ENCODE measurements around the gene CALCR. TPM values are rescaled to one million over a fixed set of nuclear protein-coding genes. Genes with fewer than 3 reads are reported as not detected.
"Not testable (repeated sequence)": the region's sequence is repeated elsewhere in the genome, so short reads cannot be mapped to it uniquely, and the experiment has no call there.

The CALCR gene
- total RNA-seq, 1 donor from 2014 or later, result not detected

- H3K4me1 Mint-ChIP-seq (ENCODE audit: low read depth), result no peaks in the 10 kb centered on the region
- H3K36me3 Mint-ChIP-seq (ENCODE audit: low read depth), result no peaks in the 10 kb centered on the region
- H3K4me3 Mint-ChIP-seq (ENCODE audit: low read depth), result no peak overlapping the region
- H3K27ac Mint-ChIP-seq, result no peak overlapping the region
- H3K9me3 Mint-ChIP-seq, result no peaks in the 10 kb centered on the region
- no peak for DNase-seq (ENCODE audit: low spot score)
- intact Hi-C loops (cut with micrococcal nuclease), result loop anchor here (1.0 kb wide), 1 partner anchor 306 kb away; no protein-coding TSS in a partner anchor
- H3K27me3 Mint-ChIP-seq (ENCODE audit: low read depth), result no peaks in the 10 kb centered on the region
Observed at GRCh38 chr7:93551063-93551895, 23.2 kb downstream of the CALCR start.

- H3K27ac Mint-ChIP-seq, result no peak overlapping the region
- no peaks in the 10 kb centered on the region for H3K27me3 Mint-ChIP-seq (ENCODE audit: low read depth)
- H3K4me3 Mint-ChIP-seq (ENCODE audit: low read depth), result no peak overlapping the region
- intact Hi-C loops (cut with micrococcal nuclease), result no loop called here
- no peaks in the 10 kb centered on the region for H3K9me3 Mint-ChIP-seq
- H3K4me1 Mint-ChIP-seq (ENCODE audit: low read depth), result no peaks in the 10 kb centered on the region
- no peaks in the 10 kb centered on the region for H3K36me3 Mint-ChIP-seq (ENCODE audit: low read depth)
- DNase-seq (ENCODE audit: low spot score), result no peak
Observed at GRCh38 chr7:93547716-93548115, 26.8 kb downstream of the CALCR start.

GRCh38 chr7:93544691-93545090, 29.8 kb downstream of the CALCR start:
- no peak for DNase-seq (ENCODE audit: low spot score)
- Mint-ChIP-seq H3K36me3 (ENCODE audit: low read depth) (no peaks in the 10 kb centered on the region), H3K4me3 (ENCODE audit: low read depth) (no peak overlapping the region), H3K4me1 (ENCODE audit: low read depth) (no peaks in the 10 kb centered on the region), H3K27ac (no peak overlapping the region), H3K9me3 (no peaks in the 10 kb centered on the region), H3K27me3 (ENCODE audit: low read depth) (no peaks in the 10 kb centered on the region)
- intact Hi-C loops (cut with micrococcal nuclease), result no loop called here

- Mint-ChIP-seq H3K27ac (no peak overlapping the region), H3K27me3 (ENCODE audit: low read depth) (no peaks in the 10 kb centered on the region), H3K4me1 (ENCODE audit: low read depth) (no peaks in the 10 kb centered on the region), H3K4me3 (ENCODE audit: low read depth) (no peak overlapping the region), H3K9me3 (no peaks in the 10 kb centered on the region), H3K36me3 (ENCODE audit: low read depth) (no peaks in the 10 kb centered on the region)
- DNase-seq (ENCODE audit: low spot score), result no peak
- intact Hi-C loops (cut with micrococcal nuclease), result no loop called here
Observed at GRCh38 chr7:93538061-93538460, 36.5 kb downstream of the CALCR start.

GRCh38 chr7:93535616-93536015, 38.9 kb downstream of the CALCR start:
- intact Hi-C loops (cut with micrococcal nuclease), result no loop called here
- Mint-ChIP-seq H3K4me1 (ENCODE audit: low read depth) (no peaks in the 10 kb centered on the region), H3K9me3 (no peaks in the 10 kb centered on the region), H3K27ac (no peak overlapping the region), H3K4me3 (ENCODE audit: low read depth) (no peak overlapping the region), H3K36me3 (ENCODE audit: low read depth) (no peaks in the 10 kb centered on the region), H3K27me3 (ENCODE audit: low read depth) (no peaks in the 10 kb centered on the region)
- DNase-seq (ENCODE audit: low spot score), result no peak

GRCh38 chr7:93530701-93531100, 43.8 kb downstream of the CALCR start:
- Mint-ChIP-seq H3K27ac (no peak overlapping the region), H3K4me1 (ENCODE audit: low read depth) (no peaks in the 10 kb centered on the region), H3K27me3 (ENCODE audit: low read depth) (no peaks in the 10 kb centered on the region), H3K36me3 (ENCODE audit: low read depth) (no peaks in the 10 kb centered on the region), H3K4me3 (ENCODE audit: low read depth) (no peak overlapping the region), H3K9me3 (no peaks in the 10 kb centered on the region)
- DNase-seq (ENCODE audit: low spot score), result no peak
- intact Hi-C loops (cut with micrococcal nuclease), result no loop called here

GRCh38 chr7:93516834-93517233, 57.7 kb downstream of the CALCR start:
- Mint-ChIP-seq H3K27me3 (ENCODE audit: low read depth) (no peaks in the 10 kb centered on the region), H3K4me3 (ENCODE audit: low read depth) (no peak overlapping the region), H3K36me3 (ENCODE audit: low read depth) (no peaks in the 10 kb centered on the region), H3K4me1 (ENCODE audit: low read depth) (no peaks in the 10 kb centered on the region), H3K27ac (no peak overlapping the region), H3K9me3 (no peaks in the 10 kb centered on the region)
- DNase-seq (ENCODE audit: low spot score), result no peak
- intact Hi-C loops (cut with micrococcal nuclease), result no loop called here

GRCh38 chr7:93515144-93515543, 59.4 kb downstream of the CALCR start:
- Mint-ChIP-seq H3K36me3 (ENCODE audit: low read depth) (no peaks in the 10 kb centered on the region), H3K4me1 (ENCODE audit: low read depth) (no peaks in the 10 kb centered on the region), H3K4me3 (ENCODE audit: low read depth) (no peak overlapping the region), H3K9me3 (no peaks in the 10 kb centered on the region), H3K27ac (no peak overlapping the region), H3K27me3 (ENCODE audit: low read depth) (no peaks in the 10 kb centered on the region)
- DNase-seq (ENCODE audit: low spot score), result no peak
- intact Hi-C loops (cut with micrococcal nuclease), result no loop called here

- no peak overlapping the region for H3K27ac Mint-ChIP-seq
- DNase-seq (ENCODE audit: low spot score), result no peak
- no peaks in the 10 kb centered on the region for H3K4me1 Mint-ChIP-seq (ENCODE audit: low read depth)
- intact Hi-C loops (cut with micrococcal nuclease), result no loop called here
- no peaks in the 10 kb centered on the region for H3K27me3 Mint-ChIP-seq (ENCODE audit: low read depth)
- H3K4me3 Mint-ChIP-seq (ENCODE audit: low read depth), result no peak overlapping the region
- H3K36me3 Mint-ChIP-seq (ENCODE audit: low read depth), result no peaks in the 10 kb centered on the region
- H3K9me3 Mint-ChIP-seq, result no peaks in the 10 kb centered on the region
Observed at GRCh38 chr7:93509303-93509702, 65.2 kb downstream of the CALCR start.

- Mint-ChIP-seq H3K27ac (no peak overlapping the region), H3K4me1 (ENCODE audit: low read depth) (no peaks in the 10 kb centered on the region), H3K36me3 (ENCODE audit: low read depth) (no peaks in the 10 kb centered on the region), H3K27me3 (ENCODE audit: low read depth) (no peaks in the 10 kb centered on the region), H3K9me3 (no peaks in the 10 kb centered on the region), H3K4me3 (ENCODE audit: low read depth) (no peak overlapping the region)
- DNase-seq (ENCODE audit: low spot score), result no peak
- intact Hi-C loops (cut with micrococcal nuclease), result no loop called here
Observed at GRCh38 chr7:93503088-93503487, 71.4 kb downstream of the CALCR start.

- H3K4me1 Mint-ChIP-seq (ENCODE audit: low read depth); intact Hi-C loops (cut with micrococcal nuclease); H3K36me3 Mint-ChIP-seq (ENCODE audit: low read depth): not testable (repeated sequence)
Observed at GRCh38 chr7:93491860-93492259, 82.7 kb downstream of the CALCR start.

GRCh38 chr7:93476491-93477344, 97.8 kb downstream of the CALCR start:
- H3K27me3 Mint-ChIP-seq (ENCODE audit: low read depth), result no peaks in the 10 kb centered on the region
- no peaks in the 10 kb centered on the region for H3K4me1 Mint-ChIP-seq (ENCODE audit: low read depth)
- intact Hi-C loops (cut with micrococcal nuclease), result no loop called here
- no peaks in the 10 kb centered on the region for H3K36me3 Mint-ChIP-seq (ENCODE audit: low read depth)
- H3K27ac Mint-ChIP-seq, result no peak overlapping the region
- H3K9me3 Mint-ChIP-seq, result no peaks in the 10 kb centered on the region
- no peak for DNase-seq (ENCODE audit: low spot score)
- H3K4me3 Mint-ChIP-seq (ENCODE audit: low read depth), result no peak overlapping the region

More at GRCh38 chr7:93491860-93492259, 82.7 kb downstream of the CALCR start:
- H3K4me3 Mint-ChIP-seq (ENCODE audit: low read depth); H3K27me3 Mint-ChIP-seq (ENCODE audit: low read depth); H3K9me3 Mint-ChIP-seq; H3K27ac Mint-ChIP-seq; DNase-seq (ENCODE audit: low spot score): not testable (repeated sequence)

GRCh38 chr7:93475811-93476210, 98.7 kb downstream of the CALCR start:
- intact Hi-C loops (cut with micrococcal nuclease), result no loop called here
- Mint-ChIP-seq H3K9me3 (no peaks in the 10 kb centered on the region), H3K4me3 (ENCODE audit: low read depth) (no peak overlapping the region), H3K27me3 (ENCODE audit: low read depth) (no peaks in the 10 kb centered on the region), H3K27ac (no peak overlapping the region), H3K36me3 (ENCODE audit: low read depth) (no peaks in the 10 kb centered on the region), H3K4me1 (ENCODE audit: low read depth) (no peaks in the 10 kb centered on the region)
- no peak for DNase-seq (ENCODE audit: low spot score)

All from activated T-helper 2 cell treated with anti-CD3 and anti-CD28 coated beads, Interferon-gamma antibody, Interleukin-2, Interleukin-4, amounts not matched to agents 10 μg/mL and 5 μg/mL and 100 μg/mL, durations not matched to agents 14 hours and 24 hours and 36 hours (primary cell).